GM19193 (cell line): ENCODE measurements around the gene WFIKKN1.

ENCODE experiments used
- POLR2A ChIP-seq: IDR thresholded peaks from 4 replicates; pipeline ENCODE4 v1.6.1; 2011; ENCODE audit not compliant: insufficient read depth, insufficient read length; ENCODE audit errors: extremely low read depth

The WFIKKN1 gene

DNA sequence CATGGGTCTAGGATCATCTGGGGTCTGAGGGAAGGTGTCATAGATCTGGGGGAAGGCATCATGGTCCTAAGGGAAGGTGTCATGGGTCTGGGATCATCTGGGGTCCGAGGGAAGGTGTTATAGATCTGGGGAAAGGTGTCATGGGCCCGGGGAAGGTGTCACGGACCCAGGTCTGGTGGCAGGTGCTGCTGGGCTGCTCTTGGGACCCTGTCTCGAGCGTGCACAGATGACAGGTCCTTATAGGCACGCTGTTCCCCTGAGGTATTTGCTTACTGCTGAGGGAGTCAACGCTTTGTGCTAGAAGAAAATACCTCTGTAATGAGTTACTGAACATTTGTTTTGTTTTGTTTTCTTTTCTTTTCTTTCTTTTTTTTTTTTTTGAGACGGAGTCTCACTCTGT, 39.6 kb upstream of the WFIKKN1 start:
- TF ChIP-seq POLR2A: no peak

DNA sequence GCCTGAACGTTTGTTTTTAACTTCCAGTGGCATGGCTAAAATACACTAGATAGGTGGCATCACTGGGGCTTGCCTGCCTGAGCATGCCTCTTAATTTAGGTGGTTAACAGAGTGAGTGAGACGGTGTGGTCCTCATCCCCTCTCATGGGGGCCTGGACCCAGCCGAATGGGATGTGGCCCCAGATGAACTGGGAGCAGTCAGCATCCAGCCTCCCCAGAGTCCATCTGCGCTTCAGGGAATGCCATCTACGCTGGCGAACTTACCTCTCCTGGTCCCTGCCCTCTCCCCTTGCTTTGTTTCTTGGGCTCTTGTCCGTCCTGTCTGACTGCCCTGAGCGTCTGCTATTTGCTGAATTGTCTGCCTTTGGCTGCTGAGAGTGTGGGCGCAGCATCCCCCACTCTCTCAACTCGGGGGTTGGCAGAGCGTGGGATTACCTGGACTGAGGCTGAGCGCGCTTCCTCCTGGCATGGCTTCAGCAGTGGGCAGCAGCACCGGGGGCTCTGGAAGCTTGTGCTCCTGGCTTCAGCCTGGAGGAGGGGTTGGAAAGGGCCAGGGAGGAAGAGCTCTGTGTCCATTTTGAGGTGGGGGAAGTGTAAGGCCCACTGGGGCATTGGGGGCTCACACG, 38.8 kb upstream of the WFIKKN1 start:
- TF ChIP-seq POLR2A: no peak

DNA sequence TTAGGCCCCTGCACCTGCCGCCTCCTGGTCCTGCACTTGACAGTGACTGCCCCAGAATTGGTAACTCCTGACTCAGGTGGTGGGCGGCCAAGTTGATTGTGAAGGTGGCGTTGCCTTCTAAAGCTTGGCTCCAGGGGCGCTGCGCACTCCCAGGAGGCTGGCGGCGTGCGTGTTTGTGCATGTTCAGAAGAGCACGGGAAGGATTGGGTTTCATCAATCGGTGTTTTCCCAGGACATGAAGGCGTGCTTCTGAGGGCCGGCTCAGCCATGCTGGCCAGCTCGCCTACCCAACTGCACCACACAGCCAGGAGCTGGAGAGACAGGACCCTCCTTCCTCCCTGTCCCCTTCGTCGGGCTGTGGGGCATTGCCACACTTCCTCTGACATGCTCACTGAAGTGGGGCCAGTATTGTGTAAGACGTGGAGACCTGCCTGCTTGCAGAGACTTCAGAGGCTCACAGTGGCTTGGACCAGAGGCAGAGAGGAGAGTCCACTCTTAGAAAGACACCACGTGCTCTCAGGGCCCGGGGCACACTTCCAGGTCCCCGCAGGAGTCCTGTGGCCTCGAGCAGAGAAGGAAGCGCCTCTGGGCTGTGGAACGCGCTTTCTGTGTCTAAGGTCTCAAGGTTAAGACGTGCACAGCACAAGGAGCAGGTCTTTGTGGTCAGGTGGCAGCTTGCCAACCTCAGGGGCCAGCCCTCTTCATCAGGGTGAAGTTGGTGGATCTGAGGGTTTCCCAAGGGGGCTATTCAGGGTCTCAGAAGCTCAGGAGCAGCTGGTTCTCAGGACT, 38.1 kb upstream of the WFIKKN1 start:
- no peak for TF ChIP-seq POLR2A

DNA sequence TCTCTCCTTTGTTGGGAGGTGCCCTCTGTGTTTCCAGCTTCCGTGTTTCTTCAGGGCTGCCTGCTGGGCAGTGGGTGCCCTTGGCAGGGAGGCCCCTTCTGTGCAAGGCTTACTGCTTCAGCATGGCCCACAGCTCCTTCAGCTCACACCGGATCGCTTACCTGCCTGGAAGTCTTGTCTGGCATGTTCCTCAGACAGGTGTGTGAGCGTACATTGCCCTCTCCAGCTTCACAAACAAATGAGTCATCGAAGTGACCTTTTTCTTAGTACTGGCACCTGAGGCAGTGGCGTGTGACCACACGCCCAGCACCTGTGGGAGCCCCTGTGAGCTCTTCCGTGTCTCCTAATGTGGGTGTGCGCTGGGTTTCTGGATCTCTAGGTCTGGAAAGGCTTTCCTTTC, 37.4 kb upstream of the WFIKKN1 start:
- no peak for TF ChIP-seq POLR2A

DNA sequence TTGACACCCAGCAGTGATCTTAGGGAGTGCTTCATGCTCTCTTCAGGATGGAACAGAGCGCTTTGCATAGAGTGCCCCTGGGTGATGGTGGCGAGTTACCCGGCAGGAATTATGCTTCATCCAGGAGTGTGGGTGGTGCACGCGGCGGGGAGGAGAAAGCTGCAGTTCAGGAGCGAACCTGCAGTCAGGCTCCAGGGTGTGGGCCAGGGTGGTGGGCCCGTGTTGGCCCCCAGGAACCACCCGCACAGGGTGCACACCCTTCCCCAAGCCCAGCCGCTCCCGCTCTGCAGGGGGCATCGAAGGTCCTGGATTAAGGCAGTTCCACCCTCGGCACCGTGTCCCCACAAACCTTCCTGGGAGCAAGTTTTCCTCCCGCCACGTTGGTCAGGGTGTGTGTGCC, 37.0 kb upstream of the WFIKKN1 start:
- no peak for TF ChIP-seq POLR2A

DNA sequence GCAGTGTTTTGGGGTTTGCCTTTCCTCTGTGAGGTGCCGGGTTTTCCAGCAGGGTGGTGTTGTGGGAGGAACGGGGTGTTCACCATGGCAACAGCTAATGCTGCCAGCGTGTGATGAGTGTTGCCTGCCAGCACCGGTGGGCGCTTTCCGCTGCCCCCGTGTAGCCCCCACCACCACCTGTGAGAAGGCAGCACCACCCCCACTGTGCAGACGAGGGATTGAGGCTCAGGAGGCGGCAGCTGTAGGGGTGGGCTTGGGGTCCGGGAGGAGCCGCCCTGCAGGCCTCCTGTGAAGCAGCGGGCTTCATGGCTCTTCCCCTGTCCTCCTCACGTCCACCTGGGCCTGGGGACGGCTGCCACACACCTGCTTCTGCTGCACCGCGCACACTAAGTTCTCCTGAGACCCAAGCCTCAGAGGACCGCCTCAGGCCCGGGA, 35.7 kb upstream of the WFIKKN1 start:
- no peak for TF ChIP-seq POLR2A

DNA sequence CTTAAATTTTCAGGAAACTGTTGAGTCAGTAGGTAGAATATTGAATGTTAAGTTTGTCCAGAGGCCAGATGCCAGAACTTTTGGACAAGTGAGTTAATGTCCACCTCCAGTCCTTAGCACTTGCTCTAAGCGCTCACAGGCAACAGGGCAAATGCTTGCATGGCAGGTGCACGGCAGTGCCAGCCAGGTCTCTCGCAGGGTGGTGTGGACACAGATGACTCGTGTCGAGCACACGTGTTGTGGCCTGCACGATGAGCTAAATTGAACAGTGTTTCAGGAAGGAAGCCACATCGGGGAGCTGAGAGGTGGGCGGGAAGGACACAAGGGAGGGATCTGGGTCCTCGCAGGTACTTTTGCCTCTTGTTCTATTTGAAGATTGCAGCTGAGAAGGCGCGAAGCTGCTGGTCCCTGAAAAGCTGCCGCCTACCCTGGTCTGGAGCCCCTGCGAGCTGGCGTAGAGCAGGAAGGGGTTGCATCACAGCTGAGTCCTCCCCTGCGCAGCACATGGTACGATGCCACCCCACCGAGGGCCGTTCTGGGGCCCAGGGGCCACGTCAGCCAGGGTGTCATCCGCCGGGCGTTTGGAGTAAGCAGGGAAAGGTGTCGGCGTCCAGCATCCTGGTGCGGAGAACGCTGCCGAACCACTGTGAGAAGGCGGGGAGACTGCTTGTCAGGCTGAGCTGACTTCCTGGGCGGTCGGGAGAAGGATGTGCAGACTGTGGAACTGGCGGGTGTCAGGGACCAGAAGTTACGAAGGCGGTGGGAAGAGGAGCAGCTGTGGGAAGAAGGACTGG, 34.6 kb upstream of the WFIKKN1 start:
- no peak for TF ChIP-seq POLR2A

DNA sequence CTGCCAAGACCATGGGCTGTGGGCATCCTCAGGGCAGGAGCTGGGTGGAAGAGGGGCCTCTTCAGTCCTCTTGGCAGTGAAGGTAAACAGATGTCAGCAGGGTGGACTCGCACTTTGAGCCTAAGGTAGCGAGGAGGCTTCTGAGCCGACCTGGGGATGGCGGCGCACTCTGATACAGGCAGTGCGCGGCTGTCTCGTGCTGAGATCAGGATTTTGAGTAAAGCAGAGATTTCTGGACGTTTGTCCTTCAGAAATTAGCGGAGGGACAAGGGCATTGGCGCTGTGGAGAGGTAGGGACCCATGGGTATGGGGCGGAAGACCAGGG, 34.1 kb upstream of the WFIKKN1 start:
- no peak for TF ChIP-seq POLR2A

DNA sequence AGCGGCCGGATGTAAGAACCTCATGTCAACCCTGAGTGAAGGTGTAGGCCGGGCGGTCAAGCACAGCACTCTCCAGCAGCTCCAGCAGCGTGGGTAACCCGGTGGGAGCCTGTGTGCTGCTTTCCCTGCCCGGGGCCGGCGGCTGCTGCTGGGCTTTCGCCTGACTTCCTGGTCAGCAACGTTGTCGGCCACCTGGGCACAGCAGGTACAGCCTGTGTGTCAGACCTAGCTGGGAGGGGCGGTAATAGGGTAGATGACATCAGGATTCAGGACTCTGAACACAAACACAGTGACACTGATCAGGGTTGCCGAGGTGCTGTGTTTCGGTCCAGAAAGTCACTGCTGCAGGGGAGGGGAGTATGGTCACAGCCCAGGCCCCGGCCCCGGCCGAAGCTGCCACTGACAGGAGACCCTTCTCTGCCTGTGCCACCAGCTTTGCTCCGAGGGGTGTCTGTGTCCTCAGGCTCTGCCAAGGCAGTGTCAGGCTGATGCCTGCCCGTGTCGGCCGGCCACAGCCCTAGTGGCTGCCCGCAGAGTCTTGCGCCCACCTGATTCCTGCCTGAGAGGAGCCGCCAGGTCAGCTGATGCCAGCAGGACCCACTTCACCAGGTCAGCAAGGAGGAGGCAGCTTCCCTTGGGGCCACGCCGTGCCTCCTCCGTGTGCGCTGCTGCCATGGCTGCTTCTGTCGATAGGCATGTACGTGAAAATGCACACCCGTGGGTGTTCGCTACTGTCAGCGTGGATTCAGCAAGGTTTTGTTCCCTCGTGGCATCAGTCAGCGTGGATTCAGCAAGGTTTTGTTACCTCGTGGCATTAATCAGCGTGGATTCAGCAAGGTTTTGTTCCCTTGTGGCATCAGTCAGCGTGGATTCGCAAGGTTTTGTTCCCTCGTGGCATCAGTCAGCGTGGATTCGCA, 31.7 kb upstream of the WFIKKN1 start:
- TF ChIP-seq POLR2A: no peak

DNA sequence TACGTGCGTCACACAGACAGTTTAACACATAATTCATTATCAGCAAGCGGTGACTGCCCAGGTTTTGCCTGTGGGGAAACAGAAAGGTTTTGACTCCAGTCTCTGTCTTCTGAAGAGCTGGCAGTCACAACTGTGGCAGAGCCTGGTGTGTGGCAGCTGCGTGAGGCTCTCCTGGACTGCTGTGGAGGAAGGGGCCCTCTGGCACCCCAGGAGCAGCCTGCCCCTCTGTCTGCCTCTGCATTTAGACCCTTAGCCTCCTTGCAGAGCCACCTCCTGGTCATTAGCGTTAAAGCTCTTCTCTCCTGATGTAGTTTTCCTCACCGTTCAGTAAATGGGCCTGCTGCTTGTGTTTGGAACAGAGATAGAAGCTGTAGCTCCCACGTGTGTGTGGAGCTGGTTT, 30.0 kb upstream of the WFIKKN1 start:
- no peak for TF ChIP-seq POLR2A

DNA sequence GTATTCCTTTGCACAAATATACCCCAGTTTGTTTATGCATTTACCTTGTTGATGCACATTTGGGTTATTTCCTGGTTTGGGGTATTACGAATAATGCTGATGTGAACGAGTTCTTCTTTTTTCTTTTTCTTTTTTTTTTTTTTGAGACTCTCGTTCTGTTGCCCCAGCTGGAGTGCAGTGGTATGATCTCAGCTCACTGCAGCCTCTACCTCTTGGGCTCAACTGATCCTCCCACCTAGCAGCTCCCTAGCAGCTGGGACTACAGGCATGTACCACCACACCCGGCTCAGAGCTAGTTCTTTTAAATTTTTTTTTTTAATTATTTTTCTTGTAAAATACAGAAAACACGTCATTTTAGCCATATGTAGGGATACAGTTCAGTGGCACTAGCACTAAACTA, 26.9 kb upstream of the WFIKKN1 start:
- TF ChIP-seq POLR2A: no peak

DNA sequence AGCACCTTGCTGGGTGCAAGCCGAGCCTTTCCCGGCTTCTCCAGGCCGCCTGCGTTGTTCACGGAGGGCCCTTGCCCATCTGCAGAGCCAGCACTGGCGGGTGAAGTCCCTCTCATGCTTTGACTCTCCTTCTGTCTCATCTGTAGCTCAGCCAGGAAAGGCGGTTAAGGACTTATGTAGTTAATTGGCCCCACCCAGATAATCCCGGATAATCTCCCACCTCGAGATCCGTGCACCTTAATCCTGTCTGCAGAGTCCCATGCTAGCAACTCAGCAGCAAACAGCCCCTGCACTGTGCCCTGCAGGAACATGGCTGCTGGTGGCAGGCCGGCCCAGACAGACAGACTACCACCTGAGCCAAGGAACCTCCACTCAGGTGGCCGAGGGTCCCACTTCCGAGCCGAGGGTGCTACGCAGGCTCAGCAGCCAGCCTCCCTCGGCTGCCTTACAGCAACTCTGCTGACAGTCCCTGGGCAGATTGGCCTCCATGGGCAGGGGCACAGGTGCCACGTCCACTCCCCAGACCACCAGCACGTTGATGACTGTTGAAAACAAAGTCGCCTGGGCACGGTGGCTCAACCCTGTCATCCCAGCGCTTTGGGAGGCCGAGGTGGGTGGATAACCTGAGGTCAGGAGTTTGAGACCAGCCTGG, 24.0 kb upstream of the WFIKKN1 start:
- no peak for TF ChIP-seq POLR2A

DNA sequence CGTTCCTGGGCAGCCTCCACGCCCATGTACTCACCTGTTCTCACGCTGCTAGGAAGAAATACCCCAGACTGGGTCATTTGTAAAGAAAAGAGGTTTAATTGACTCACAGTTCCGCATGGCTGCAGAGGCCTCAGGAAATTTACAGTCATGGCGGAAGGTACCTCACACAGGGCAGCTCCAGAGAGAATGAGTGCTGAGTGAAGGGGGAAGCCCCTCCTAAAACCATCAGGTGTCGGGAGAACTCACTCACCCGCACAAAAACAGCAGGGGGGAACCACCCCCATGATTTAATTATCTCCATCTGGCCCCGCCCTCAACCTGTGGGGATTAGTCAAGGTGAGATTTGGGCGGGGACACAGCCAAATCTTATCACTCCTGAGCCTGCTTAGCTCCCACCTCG, 22.8 kb upstream of the WFIKKN1 start:
- TF ChIP-seq POLR2A: no peak

DNA sequence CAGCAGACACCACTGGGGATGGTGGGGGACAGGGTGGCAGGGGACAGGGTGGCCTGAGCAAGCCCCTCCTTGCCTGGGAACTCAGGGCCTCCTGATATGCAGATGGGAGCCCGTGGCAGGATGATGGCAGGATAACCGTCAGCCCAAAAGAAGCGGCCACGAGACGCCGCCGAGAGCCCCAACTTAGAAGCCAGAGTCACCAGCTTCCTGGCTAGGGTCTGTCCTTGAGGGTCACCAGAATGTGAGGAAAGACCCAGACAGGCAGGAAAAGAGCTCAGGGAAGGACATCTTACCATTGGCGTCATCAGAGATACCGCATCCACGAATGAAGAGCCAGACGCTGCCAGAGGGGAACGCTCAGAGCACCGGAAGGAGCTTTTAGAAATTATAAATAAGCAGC, 21.5 kb upstream of the WFIKKN1 start:
- no peak for TF ChIP-seq POLR2A
